Keratinocyte (primary cell): Measurements from ENCODE around the gene INSRR. TPM values are rescaled to one million over a fixed set of nuclear protein-coding genes. Genes with fewer than 3 reads are reported as not detected.

Experiments used
- DNase-seq: peaks from one replicate; pipeline ENCODE4 v3.0.0-alpha.2; 2011; ENCODE audit warnings: low read depth, missing footprints, low spot score
- FAIRE-seq: peaks from 2 replicates; lab custom pipeline; 2011; peaks lifted over from hg19 to GRCh38; lab: Jason Lieb, UNC
- H2AFZ ChIP-seq: 2 replicates; pipeline ENCODE4 v1.6.0; 2012; ENCODE audit warnings: low read length, control low read depth, inconsistent platforms; ENCODE audit not compliant: control insufficient read depth
- H3K27ac ChIP-seq: 2 replicates; pipeline ENCODE4 v1.5.1; 2011; ENCODE audit warnings: low read length; ENCODE audit not compliant: control insufficient read depth, insufficient read depth
- H3K27me3 ChIP-seq: 3 replicates; pipeline ENCODE4 v1.6.0; 2011; ENCODE audit warnings: low read length; ENCODE audit not compliant: control insufficient read depth, insufficient read depth; ENCODE audit errors: extremely low read depth
- H3K36me3 ChIP-seq, 2 experiments: 2 replicates in 1 of 2; 3 replicates in 1 of 2; pipeline ENCODE4 v1.5.1; 2011; ENCODE audit warnings: low read length in 2 of 2, mild to moderate bottlenecking in 1 of 2; ENCODE audit not compliant: control insufficient read depth in 2 of 2, insufficient read depth in 2 of 2; ENCODE audit errors: extremely low read depth in 1 of 2
- H3K4me1 ChIP-seq: 3 replicates; pipeline ENCODE4 v1.5.1; 2011; ENCODE audit warnings: low read length; ENCODE audit not compliant: control insufficient read depth, insufficient read depth; ENCODE audit errors: extremely low read depth
- H3K4me2 ChIP-seq: 3 replicates; pipeline ENCODE4 v1.6.0; 2011; ENCODE audit warnings: low read depth, low read length; ENCODE audit not compliant: control insufficient read depth, insufficient read depth; ENCODE audit errors: extremely low read depth
- H3K4me3 ChIP-seq, 3 experiments: fragments of 200-600 bp in 1 of 3; sonication (generic) in 1 of 3; 2 replicates in 2 of 3; 3 replicates in 1 of 3; pipeline ENCODE4 v1.5.1; 2011 to 2016; ENCODE audit warnings: low read length in 3 of 3, mild to moderate bottlenecking in 3 of 3, control low read depth in 2 of 3, inconsistent platforms in 1 of 3, low read depth in 1 of 3, mixed read lengths in 1 of 3, mixed run types in 1 of 3, moderate library complexity in 1 of 3; ENCODE audit not compliant: control insufficient read depth in 2 of 3, insufficient read depth in 2 of 3; ENCODE audit errors: extremely low read depth in 1 of 3
- H3K79me2 ChIP-seq: 2 replicates; pipeline ENCODE4 v1.6.0; 2012; ENCODE audit warnings: low read length; ENCODE audit not compliant: control insufficient read depth, insufficient read depth
- H3K9ac ChIP-seq: 3 replicates; pipeline ENCODE4 v1.6.0; 2011; ENCODE audit warnings: low read length; ENCODE audit not compliant: control insufficient read depth, insufficient read depth; ENCODE audit errors: extremely low read depth
- H3K9me1 ChIP-seq: 3 replicates; pipeline ENCODE4 v1.6.0; 2011; ENCODE audit warnings: low read length; ENCODE audit not compliant: control insufficient read depth, insufficient read depth; ENCODE audit errors: extremely low read depth
- H3K9me3 ChIP-seq: 2 replicates; pipeline ENCODE4 v1.5.1; 2012; ENCODE audit warnings: low read depth, low read length; ENCODE audit not compliant: control insufficient read depth
- H4K20me1 ChIP-seq: 3 replicates; pipeline ENCODE4 v1.6.0; 2011; ENCODE audit warnings: low read length; ENCODE audit not compliant: control insufficient read depth, insufficient read depth; ENCODE audit errors: extremely low read depth
- EZH2 ChIP-seq: IDR thresholded peaks from one replicate; pipeline ENCODE4 v1.6.1; 2012; ENCODE audit warnings: inconsistent platforms, mild to moderate bottlenecking, low read length, moderate library complexity
- dilution Hi-C: fragments of 300-500 bp; cut with MboI; formaldehyde crosslinking; loops from one replicate; pipeline ENCODE4 v1.7.0; 2020; ENCODE audit warnings: low sequenced_read_pairs; ENCODE audit not compliant: extremely low pct_ligation_motif_present
- polyA plus RNA-seq, 5 experiments: library from polyadenylated mRNA; depleted of rRNA in 3 of 5; stranded (reverse) in 3 of 5; stranded (forward) in 1 of 5; unstranded in 1 of 5; fragments of >200 nt; gene quantifications; 1 replicate in 1 of 5; 2 replicates in 3 of 5; 3 replicates in 1 of 5; pipeline versions ENCODE4 v1.2.1 to v1.2.3, GENCODE V29; 2011 to 2012; ENCODE audit warnings: missing spikeins in 2 of 5, low read depth in 1 of 5, low replicate concordance in 1 of 5
- TF ChIP-seq, protein P1 (sequence below), 3 experiments: IDR thresholded peaks in 1 of 3; conservative IDR thresholded peaks in 1 of 3; optimal IDR thresholded peaks in 1 of 3; 2 replicates in 2 of 3; 3 replicates in 1 of 3; pipeline versions ENCODE3 to v1.5.1; 2011; ENCODE audit warnings: low read length in 3 of 3, mild to moderate bottlenecking in 3 of 3, moderate library complexity in 2 of 3, control low read depth in 1 of 3, inconsistent platforms in 1 of 3; ENCODE audit not compliant: insufficient read depth in 2 of 3; ENCODE audit errors: extremely low read depth in 1 of 3

INSRR gene
- polyA plus RNA-seq, 1 donor (not counting 4 experiments of a cell fraction or from before 2014, with no cell fraction given) = not detected

DNA sequence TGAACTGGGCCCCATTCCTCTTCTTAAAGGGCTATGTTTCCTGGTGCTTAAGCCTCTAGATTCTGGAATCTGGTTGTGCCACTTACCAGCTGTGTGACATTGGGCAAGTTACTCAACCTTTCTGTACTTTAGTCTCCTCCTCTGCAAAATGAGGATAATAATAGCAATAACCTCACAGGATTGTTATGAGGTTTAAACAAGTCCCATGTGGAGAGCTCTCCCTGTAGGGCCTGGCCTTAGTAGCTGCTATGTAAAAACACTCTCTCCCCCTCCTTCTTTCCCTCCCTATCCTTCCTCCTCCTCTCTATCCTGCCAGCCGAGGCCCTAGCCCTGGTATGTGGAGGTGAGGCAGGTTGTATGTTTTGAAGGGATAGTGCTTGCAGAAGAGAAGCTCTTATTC lies 26.4 kb upstream of the INSRR start:
- Histone ChIP-seq H3K4me2 (no peak overlapping the region), H3K36me3 (no peaks in the 10 kb centered on the region), H3K9ac (no peak overlapping the region), H3K27ac (no peak overlapping the region), H3K9me1 (no peaks in the 10 kb centered on the region), H3K9me3 (no peaks in the 10 kb centered on the region), H2AFZ (no peak overlapping the region), H4K20me1 (peaks cover 3% of the 10 kb centered on the region), H3K4me1 (no peaks in the 10 kb centered on the region), H3K79me2 (no peaks in the 10 kb centered on the region), H3K4me3 (no peak overlapping the region), H3K27me3 (peaks cover 55% of the 10 kb centered on the region)
- DNase-seq = no peak
- no peak for FAIRE-seq
- TF ChIP-seq, protein P1, sequence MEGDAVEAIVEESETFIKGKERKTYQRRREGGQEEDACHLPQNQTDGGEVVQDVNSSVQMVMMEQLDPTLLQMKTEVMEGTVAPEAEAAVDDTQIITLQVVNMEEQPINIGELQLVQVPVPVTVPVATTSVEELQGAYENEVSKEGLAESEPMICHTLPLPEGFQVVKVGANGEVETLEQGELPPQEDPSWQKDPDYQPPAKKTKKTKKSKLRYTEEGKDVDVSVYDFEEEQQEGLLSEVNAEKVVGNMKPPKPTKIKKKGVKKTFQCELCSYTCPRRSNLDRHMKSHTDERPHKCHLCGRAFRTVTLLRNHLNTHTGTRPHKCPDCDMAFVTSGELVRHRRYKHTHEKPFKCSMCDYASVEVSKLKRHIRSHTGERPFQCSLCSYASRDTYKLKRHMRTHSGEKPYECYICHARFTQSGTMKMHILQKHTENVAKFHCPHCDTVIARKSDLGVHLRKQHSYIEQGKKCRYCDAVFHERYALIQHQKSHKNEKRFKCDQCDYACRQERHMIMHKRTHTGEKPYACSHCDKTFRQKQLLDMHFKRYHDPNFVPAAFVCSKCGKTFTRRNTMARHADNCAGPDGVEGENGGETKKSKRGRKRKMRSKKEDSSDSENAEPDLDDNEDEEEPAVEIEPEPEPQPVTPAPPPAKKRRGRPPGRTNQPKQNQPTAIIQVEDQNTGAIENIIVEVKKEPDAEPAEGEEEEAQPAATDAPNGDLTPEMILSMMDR (optimal IDR thresholded peaks at IDR 0.05 in 1 of 3, IDR thresholded peaks at IDR 0.05 in 1 of 3, conservative IDR thresholded peaks at IDR 0.05 in 1 of 3; ENCODE audit: extremely low read depth in 1 of 3, insufficient read depth in 2 of 3, low read length in 3 of 3) = no peak
- no peak for TF ChIP-seq EZH2
- dilution Hi-C loops = no loop called here

DNA sequence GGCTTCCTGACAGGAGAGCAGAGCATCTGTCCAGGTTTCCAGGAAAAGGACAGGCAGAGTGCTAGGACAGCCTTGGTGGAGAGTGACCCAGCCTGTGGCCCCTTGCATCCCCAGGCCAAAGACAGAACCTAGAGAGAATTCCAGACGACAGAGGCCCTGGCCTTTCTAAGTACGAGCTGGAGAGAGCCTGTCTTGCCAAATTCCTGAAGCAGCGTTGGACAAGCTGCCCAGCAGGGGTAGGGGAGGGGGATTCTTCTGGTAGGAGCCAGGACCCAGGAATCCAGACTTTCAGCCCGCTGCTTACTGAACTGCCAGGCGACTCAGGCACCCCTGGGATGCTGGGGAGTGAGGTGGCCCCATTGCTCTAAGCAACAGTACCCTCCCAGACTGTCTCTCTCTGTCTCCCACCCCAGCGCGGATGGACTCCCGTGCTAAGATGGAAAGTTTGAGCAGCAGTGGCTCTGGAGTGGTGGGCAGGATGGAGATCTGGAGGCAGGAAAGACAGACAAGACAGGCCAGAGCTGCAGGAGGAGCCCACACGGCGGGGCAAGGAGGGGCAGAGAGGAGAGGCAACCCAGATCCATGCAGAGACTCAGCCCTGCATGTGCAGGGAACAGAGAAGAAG lies 25.8 kb upstream of the INSRR start:
- Histone ChIP-seq H3K27ac (no peak overlapping the region), H3K36me3 (no peaks in the 10 kb centered on the region), H3K9ac (no peak overlapping the region), H3K4me3 (no peak overlapping the region), H3K79me2 (no peaks in the 10 kb centered on the region), H3K27me3 (peaks cover 60% of the 10 kb centered on the region), H3K4me2 (no peak overlapping the region), H3K9me3 (no peaks in the 10 kb centered on the region), H2AFZ (no peak overlapping the region), H3K9me1 (no peaks in the 10 kb centered on the region), H3K4me1 (no peaks in the 10 kb centered on the region), H4K20me1 (peaks cover 3% of the 10 kb centered on the region)
- dilution Hi-C loops = no loop called here
- DNase-seq = no peak
- no peak for TF ChIP-seq EZH2
- TF ChIP-seq, protein P1 (optimal IDR thresholded peaks at IDR 0.05 in 1 of 3, IDR thresholded peaks at IDR 0.05 in 1 of 3, conservative IDR thresholded peaks at IDR 0.05 in 1 of 3; ENCODE audit: extremely low read depth in 1 of 3, insufficient read depth in 2 of 3, low read length in 3 of 3) = no peak
- no peak for FAIRE-seq
